GM12873 (cell line): ENCODE measurements around the gene UBE2E1.

Source experiments
- CTCF ChIP-seq: IDR thresholded peaks from 2 replicates; pipeline ENCODE4 v1.5.1; 2012; ENCODE audit warnings: low read depth, mild to moderate bottlenecking, moderate library complexity, low read length, control low read depth; ENCODE audit not compliant: insufficient read depth; ENCODE audit errors: missing control alignments

Gene UBE2E1

GRCh38 chr3:23796518-23796917, 9.2 kb upstream of the UBE2E1 start:
- TF ChIP-seq CTCF, result no peak

- no peak for TF ChIP-seq CTCF
Observed at GRCh38 chr3:23797491-23797890, 8.3 kb upstream of the UBE2E1 start.

GRCh38 chr3:23798456-23798855, 7.3 kb upstream of the UBE2E1 start:
- no peak for TF ChIP-seq CTCF

- no peak for TF ChIP-seq CTCF
Observed at GRCh38 chr3:23798876-23799275, 6.9 kb upstream of the UBE2E1 start.

- TF ChIP-seq CTCF, result no peak
Observed at GRCh38 chr3:23800731-23801130, 5.0 kb upstream of the UBE2E1 start.

GRCh38 chr3:23804441-23805209, 1.1 kb upstream of the UBE2E1 start:
- TF ChIP-seq CTCF, result no peak

GRCh38 chr3:23805210-23805632, 534 bp upstream of the UBE2E1 start:
- TF ChIP-seq CTCF, result no peak
